GM12873 (cell line): ENCODE measurements around the gene PRAC2.

Experiments used
- TF ChIP-seq, protein P1 (sequence below): IDR thresholded peaks from 2 replicates; pipeline ENCODE4 v1.5.1; 2012; ENCODE audit warnings: low read depth, mild to moderate bottlenecking, moderate library complexity, low read length, control low read depth; ENCODE audit not compliant: insufficient read depth; ENCODE audit errors: missing control alignments

The PRAC2 gene

DNA sequence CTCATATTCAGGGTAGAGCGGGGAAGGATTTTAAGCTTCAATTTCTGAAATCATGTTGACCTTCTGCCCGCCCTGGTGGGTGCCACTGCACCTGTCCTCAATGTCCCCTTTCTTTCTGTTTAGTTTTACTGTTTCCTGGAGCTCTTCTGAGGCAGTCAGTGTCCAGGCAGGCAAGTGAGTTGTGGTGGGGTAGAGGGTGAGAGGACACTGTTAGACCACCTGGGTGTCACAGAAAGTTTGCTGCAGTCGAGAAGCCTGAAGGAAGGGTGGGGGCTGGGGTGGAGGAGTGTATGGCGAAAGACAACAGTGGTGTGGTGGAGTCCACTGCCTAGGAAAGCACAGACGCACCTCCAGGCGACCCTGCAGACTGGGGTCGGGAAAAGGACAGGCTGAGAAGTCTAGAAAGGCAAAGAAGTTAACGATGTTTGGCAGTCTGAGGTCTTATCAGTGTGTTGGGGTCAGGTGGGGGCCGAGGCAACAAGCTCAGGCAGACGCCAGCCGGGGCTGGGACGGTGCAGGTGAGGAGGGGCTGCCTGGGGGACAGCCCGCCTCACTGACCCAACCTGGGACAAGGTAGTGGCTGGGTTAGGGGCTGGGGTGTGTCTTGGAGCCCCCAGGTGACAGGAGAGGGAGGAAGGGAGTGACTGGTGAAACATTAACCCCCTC is 28.9 kb downstream of the PRAC2 start:
- TF ChIP-seq, protein P1, sequence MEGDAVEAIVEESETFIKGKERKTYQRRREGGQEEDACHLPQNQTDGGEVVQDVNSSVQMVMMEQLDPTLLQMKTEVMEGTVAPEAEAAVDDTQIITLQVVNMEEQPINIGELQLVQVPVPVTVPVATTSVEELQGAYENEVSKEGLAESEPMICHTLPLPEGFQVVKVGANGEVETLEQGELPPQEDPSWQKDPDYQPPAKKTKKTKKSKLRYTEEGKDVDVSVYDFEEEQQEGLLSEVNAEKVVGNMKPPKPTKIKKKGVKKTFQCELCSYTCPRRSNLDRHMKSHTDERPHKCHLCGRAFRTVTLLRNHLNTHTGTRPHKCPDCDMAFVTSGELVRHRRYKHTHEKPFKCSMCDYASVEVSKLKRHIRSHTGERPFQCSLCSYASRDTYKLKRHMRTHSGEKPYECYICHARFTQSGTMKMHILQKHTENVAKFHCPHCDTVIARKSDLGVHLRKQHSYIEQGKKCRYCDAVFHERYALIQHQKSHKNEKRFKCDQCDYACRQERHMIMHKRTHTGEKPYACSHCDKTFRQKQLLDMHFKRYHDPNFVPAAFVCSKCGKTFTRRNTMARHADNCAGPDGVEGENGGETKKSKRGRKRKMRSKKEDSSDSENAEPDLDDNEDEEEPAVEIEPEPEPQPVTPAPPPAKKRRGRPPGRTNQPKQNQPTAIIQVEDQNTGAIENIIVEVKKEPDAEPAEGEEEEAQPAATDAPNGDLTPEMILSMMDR = no peak

DNA sequence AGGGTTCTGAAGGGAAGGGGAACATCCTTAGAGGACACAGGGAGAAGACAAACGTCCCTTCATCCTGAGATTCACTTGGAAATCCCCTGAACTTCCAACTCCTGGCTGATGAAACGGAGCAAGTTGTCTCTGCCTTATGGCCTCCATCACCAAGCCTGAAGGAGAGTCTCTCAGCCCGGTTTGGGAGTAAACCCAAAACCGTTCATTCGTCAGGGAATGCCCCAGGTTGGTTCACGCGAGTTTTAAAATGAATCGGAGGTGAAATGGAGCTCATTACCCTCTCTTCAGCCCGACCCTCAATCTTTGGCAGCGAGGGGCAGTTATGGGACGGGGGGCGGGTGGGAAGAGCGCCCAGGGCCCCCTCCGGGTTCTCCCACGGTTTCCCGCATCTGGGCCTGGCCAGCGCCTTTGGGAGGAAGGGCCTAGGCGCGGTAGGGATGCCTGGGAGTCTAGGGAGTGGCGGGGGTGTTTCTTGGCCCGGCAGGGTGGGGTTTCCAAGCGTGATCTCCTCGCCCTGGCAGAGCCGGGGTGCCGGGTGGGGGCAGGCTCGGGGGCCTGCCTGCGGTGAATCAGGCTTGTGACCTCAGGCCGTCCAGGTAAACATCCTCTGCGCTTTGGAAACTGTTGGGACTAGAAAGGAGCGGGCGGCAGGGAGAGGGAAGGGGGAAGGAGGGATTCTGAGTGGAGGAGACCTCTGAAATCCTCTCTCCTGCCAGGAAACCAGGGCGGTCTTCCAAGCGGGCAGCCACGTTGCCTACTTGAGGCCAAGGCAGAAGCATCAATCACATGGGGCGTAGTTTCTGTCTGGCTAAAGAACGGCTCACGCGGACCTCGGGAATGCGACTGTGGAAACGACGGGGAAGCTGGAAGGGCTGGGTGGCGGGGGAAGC is 29.7 kb downstream of the PRAC2 start:
- TF ChIP-seq, protein P1 = no peak

DNA sequence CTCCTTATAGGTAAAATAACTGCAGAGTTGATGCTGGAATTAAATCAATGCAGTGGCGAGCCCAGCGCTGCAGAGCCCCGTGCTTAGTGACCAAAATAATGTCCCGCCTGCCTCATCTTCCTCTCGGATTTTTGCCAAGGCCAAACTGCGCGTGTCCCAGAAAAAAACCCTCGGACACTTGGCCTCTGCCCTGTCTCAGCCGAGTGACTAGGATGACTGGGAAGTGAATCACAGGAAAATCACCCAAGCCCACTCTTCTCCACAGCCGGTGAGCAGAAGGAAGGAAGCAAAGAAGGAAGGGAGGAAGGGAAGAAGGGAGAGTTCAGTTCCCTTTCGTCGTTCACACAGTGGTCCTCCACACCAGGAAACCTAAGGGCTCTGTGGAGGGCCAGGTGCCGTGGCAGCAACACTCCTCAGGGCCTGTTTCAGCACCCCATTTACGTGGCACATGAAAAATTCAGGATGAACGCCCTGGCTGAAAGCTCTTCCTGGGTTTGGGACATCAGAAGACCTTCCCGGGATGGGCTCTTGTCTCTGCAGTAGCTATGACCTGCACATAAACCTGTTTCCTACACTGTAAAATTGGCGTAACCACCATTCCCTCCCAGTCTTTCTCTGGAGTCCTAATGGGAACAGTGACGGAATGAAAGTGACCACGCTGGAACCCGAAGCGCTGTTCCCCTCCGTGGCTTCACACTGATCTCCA is 31.0 kb downstream of the PRAC2 start:
- TF ChIP-seq, protein P1 = no peak

DNA sequence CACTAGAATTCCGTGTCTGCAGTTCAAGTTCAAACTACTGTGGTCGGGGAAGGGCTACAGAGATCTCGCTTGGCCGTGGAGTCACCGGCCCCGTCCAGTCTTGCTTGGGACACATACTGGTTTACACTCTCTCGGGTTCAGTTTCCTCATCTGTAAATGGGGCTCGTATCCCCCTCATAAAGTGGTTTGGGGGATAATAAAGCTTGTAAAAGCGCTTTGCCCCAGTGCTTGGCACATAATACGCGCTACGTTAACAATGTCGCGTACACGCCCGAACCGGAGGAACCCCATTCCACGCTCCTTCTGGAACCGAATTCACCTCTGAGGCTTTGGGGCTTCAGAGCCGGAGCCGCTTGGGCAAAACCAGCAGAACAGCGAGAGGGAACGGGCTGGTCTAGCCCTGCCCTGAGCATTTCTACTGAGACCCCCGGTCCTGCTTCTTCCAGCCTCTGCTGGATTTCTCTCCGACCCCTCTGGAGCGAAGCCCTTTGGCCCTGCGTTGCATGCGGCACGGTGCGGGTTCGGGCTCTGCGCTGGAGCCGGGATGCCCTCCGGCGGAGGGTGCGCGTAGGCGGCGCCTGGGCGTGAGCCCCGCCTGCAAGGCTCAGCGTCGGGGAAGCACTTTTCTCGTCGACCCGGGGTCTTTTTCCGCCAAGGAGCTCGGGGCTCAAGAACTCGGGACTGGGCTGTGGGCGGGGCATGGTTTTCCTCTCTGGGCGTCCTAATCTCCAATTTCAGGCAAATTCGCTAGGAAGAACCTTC is 31.7 kb downstream of the PRAC2 start:
- TF ChIP-seq, protein P1 = no peak

DNA sequence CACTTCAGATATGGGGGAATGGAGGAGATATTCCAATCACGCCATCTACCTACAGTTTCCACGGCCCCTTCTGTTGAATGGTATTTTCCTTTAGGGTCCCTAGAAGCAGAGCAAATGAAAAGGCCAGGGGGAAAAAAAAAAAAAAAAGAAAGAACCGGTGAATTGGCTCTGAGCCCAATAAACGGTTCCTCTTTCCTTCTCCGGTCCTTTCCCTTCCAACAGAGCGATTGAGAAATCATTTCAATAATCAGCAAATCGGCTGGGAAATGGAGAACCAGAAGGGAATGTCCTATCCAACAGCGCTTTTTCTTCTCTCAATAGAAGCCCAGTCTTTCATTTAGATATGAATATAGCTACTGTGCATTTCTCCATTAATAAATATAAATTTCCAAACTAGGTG is 32.4 kb downstream of the PRAC2 start:
- TF ChIP-seq, protein P1 = no peak

DNA sequence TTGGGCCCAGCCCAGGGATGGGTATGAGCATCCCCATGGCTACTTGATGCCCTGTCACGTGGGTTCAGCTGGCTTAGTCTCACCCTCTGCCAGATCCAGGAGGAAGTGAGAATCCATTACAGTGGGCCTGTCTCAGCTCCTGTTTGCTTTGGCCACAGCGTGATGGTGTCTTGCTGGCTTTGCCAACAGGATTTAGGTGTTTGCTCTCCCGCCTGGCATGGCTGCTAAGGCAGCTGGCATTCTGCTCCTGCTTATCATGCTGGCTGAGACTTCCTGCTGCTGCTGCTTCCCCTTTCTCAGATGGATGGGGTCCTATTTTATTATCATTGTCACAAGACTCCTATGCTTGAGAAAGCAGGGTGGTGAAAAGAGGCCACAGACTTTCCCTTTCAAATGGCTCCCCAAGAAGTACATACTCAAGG is 33.9 kb downstream of the PRAC2 start:
- TF ChIP-seq, protein P1 = no peak
